HEK293T (cell line): ENCODE data around the gene MYO5B.

Experiments
- ARNT ChIP-seq: fragments of 450-650 bp; IDR thresholded peaks from 2 replicates; pipeline ENCODE4 v1.6.1; 2017; ENCODE audit warnings: mild to moderate bottlenecking
- BHLHE40 ChIP-seq: fragments of 450-650 bp; IDR thresholded peaks from 2 replicates; pipeline ENCODE4 v1.6.1; 2016; ENCODE audit warnings: mild to moderate bottlenecking, moderate library complexity, borderline replicate concordance
- ELF4 ChIP-seq: fragments of 450-650 bp; IDR thresholded peaks from 2 replicates; pipeline ENCODE4 v1.6.1; 2017; ENCODE audit warnings: antibody characterized with exemption
- FOXK2 ChIP-seq: fragments of 450-650 bp; IDR thresholded peaks from 2 replicates; pipeline ENCODE4 v1.6.1; 2016; ENCODE audit warnings: mild to moderate bottlenecking
- FOXM1 ChIP-seq: fragments of 450-650 bp; IDR thresholded peaks from 2 replicates; pipeline ENCODE4 v1.6.1; 2017; ENCODE audit warnings: mild to moderate bottlenecking, borderline replicate concordance
- HDGF ChIP-seq: fragments of 450-650 bp; IDR thresholded peaks from 2 replicates; pipeline ENCODE4 v1.6.1; 2017; ENCODE audit warnings: antibody characterized with exemption, borderline replicate concordance
- L3MBTL2 ChIP-seq: fragments of 450-650 bp; conservative IDR thresholded peaks from 2 replicates; pipeline ENCODE4 v1.6.1; 2016; ENCODE audit warnings: mild to moderate bottlenecking
- LEF1 ChIP-seq: fragments of 450-650 bp; IDR thresholded peaks from 2 replicates; pipeline ENCODE4 v1.6.1; 2017; ENCODE audit warnings: mild to moderate bottlenecking, borderline replicate concordance
- PKNOX1 ChIP-seq: fragments of 450-650 bp; IDR thresholded peaks from 2 replicates; pipeline ENCODE4 v1.6.1; 2016
- SP1 ChIP-seq: fragments of 450-650 bp; IDR thresholded peaks from 2 replicates; pipeline ENCODE4 v1.6.1; 2017
- SUZ12 ChIP-seq: fragments of 450-650 bp; IDR thresholded peaks from 2 replicates; pipeline ENCODE4 v1.6.1; 2016; ENCODE audit warnings: mild to moderate bottlenecking
- TARDBP ChIP-seq: fragments of 450-650 bp; IDR thresholded peaks from 2 replicates; pipeline ENCODE4 v1.6.1; 2016
- ZNF384 ChIP-seq: fragments of 450-650 bp; IDR thresholded peaks from 2 replicates; pipeline ENCODE4 v1.6.1; 2016

- TF ChIP-seq SP1 (no peak), FOXM1 (no peak), TARDBP (no peak), ZNF384 (no peak), BHLHE40 (no peak), LEF1 (no peak), FOXK2 (no peak), ARNT (no peak), PKNOX1 (no peak), HDGF (no peak), L3MBTL2 (no peak), SUZ12 (no peak), ELF4 (no peak)
Observed at GRCh38 chr18:49884959-49885358, 310.0 kb downstream of the MYO5B start.
